Stomach (tissue), 9 donors: ENCODE results near the gene SWI5. TPM values are rescaled to one million over a fixed set of nuclear protein-coding genes. Genes with fewer than 3 reads are reported as not detected.
A peak's percentile ranks its signal among the peaks of the same experiment; 100 is the strongest.

Source experiments
- DNase-seq, 2 donors: peaks; one replicate each; pipeline versions ENCODE4 v3.0.0 to v3.0.0-alpha.2; 2013 to 2019
- H3K27ac ChIP-seq, 5 donors: fragments of 200-600 bp in 4 of 5; sonication (generic) in 4 of 5; one replicate each; pipeline ENCODE4 v1.5.1; 2013 to 2019; ENCODE audit warnings: mild to moderate bottlenecking in 1 of 5, moderate library complexity in 1 of 5
- H3K27me3 ChIP-seq, 3 donors: fragments of 200-600 bp; sonication (generic); one replicate each; pipeline ENCODE4 v1.5.1; 2017 to 2019; ENCODE audit warnings: mixed run types in 1 of 3
- H3K36me3 ChIP-seq, 4 donors: fragments of 200-600 bp; sonication (generic); 1 replicate in 3 of 4; 2 replicates in 1 of 4; pipeline ENCODE4 v1.5.1; 2016 to 2019
- H3K4me1 ChIP-seq, 4 donors: fragments of 200-600 bp; sonication (generic); one replicate each; pipeline ENCODE4 v1.5.1; 2016 to 2019
- H3K4me3 ChIP-seq, 4 donors: fragments of 200-600 bp; sonication (generic) in 3 of 4; one replicate each; pipeline ENCODE4 v1.5.1; 2016 to 2019; ENCODE audit warnings: mild to moderate bottlenecking in 1 of 4
- H3K9me3 ChIP-seq, 4 donors: fragments of 200-600 bp; sonication (generic); one replicate each; pipeline ENCODE4 v1.5.1; 2016 to 2019
- CTCF ChIP-seq, 7 experiments: fragments of 450-650 bp in 4 of 7; fragments of 200-600 bp in 3 of 7; sonication (generic) in 3 of 7; IDR thresholded peaks; one replicate each; pipeline ENCODE4 v1.5.1; 2016 to 2019; ENCODE audit warnings: antibody characterized with exemption in 7 of 7, control low read depth in 2 of 7, mild to moderate bottlenecking in 1 of 7
- EP300 ChIP-seq: sonication (generic); formaldehyde crosslinking; IDR thresholded peaks from one replicate; pipeline ENCODE4 v1.6.1; 2017; ENCODE audit warnings: antibody characterized with exemption
- POLR2A ChIP-seq, 4 donors: fragments of 450-650 bp; IDR thresholded peaks; one replicate each; pipeline ENCODE4 v1.6.1; 2016; ENCODE audit warnings: antibody characterized with exemption in 4 of 4, control low read depth in 2 of 4, mild to moderate bottlenecking in 1 of 4, moderate library complexity in 1 of 4
- POLR2AphosphoS5 ChIP-seq, 3 donors: sonication (generic); formaldehyde crosslinking; IDR thresholded peaks; one replicate each; pipeline ENCODE4 v1.6.1; 2016; ENCODE audit warnings: antibody characterized with exemption in 3 of 3
- WGBS, 5 donors: extraction: QIAGEN DNeasy Blood & Tissue Kit in 3 of 5; methylation state at CpG; one replicate each; pipeline versions ENCODE4 v1.1.5 to v1.1.7; 2013 to 2018; 5-methylcytosine and 5-hydroxymethylcytosine counted together
- intact Hi-C: fragments of 100-400 bp; cut with DNase I; formaldehyde crosslinking; loops from one replicate; pipeline ENCODE4 v1.15.1; 2023; ENCODE audit warnings: low total_unique reads
- polyA plus RNA-seq, 3 donors: library from polyadenylated mRNA; stranded (reverse); fragments of 200-250 nt; gene quantifications; one replicate each; pipeline ENCODE4 v1.2.3, GENCODE V29; 2013
- total RNA-seq, 5 donors: library from RNA; depleted of rRNA; stranded (reverse); fragments of >200 nt; gene quantifications; one replicate each; pipeline versions ENCODE4 v1.1.0 to v1.2.3, GENCODE V29; 2014 to 2016
- donor health status: healthy with polysubstance abuse.
- donor health status: Bipolar disorder and iron deficiency.
- donor health status: healthy.

Gene SWI5
- total and polyA plus RNA-seq, 8 donors = 8.1 to 61.3 (median 32.9) TPM; not detected in 2

- Histone ChIP-seq H3K4me3 (no peak overlapping the region), H3K27ac (no peak overlapping the region), H3K27me3 (no peaks in the 10 kb centered on the region), H3K4me1 (peaks cover 4 to 9% (median 7%) of the 10 kb centered on the region in 4 donors), H3K36me3 (peaks cover 27 to 91% (median 79%) of the 10 kb centered on the region in 4 donors), H3K9me3 (no peaks in the 10 kb centered on the region)
- intact Hi-C loops = no loop called here
- no peak for DNase-seq
- 73 to 82% (median 79%) methylated on average over 5 to 9 of the region's 9 CpGs for WGBS, 5 donors
- TF ChIP-seq CTCF (IDR thresholded peaks at IDR 0.05) = no peak
Observed at GRCh38 chr9:128316421-128316820, 40.3 kb downstream of the SWI5 start.

DNA sequence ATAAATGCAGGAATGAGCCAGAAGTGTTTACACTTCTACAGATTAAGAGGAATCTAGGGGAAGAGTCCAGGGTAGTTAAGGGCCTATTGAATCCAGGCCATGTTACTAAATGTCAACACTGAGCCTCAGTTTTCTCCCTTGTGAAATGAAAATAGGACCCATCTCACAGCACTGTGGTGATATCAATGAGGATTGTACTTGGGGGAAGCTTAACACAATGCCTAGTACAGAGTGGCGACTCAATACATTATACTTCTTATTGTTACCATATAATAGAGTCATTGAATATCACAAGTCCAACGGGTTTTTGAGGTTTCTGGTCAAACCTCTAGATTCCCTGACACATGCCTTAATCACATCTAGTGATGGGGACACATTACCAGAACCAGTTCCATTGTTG lies 41.6 kb downstream of the SWI5 start:
- H3K27me3 ChIP-seq = no peaks in the 10 kb centered on the region
- 70 to 85% (median 81%) methylated on average over 2 of the region's 2 CpGs for WGBS, 5 donors
- no peak for DNase-seq
- peaks cover 8 to 15% (median 13%) of the 10 kb centered on the region in 4 donors for H3K4me1 ChIP-seq
- H3K27ac ChIP-seq = no peak overlapping the region
- intact Hi-C loops = no loop called here
- peaks cover 27 to 79% (median 69%) of the 10 kb centered on the region in 4 donors for H3K36me3 ChIP-seq
- no peaks in the 10 kb centered on the region for H3K9me3 ChIP-seq
- H3K4me3 ChIP-seq = no peak overlapping the region
- TF ChIP-seq POLR2A (IDR thresholded peaks at IDR 0.05) (no peak), POLR2AphosphoS5 (IDR thresholded peaks at IDR 0.05) (no peak), CTCF (IDR thresholded peaks at IDR 0.05) (no peak), EP300 (no peak)

DNA sequence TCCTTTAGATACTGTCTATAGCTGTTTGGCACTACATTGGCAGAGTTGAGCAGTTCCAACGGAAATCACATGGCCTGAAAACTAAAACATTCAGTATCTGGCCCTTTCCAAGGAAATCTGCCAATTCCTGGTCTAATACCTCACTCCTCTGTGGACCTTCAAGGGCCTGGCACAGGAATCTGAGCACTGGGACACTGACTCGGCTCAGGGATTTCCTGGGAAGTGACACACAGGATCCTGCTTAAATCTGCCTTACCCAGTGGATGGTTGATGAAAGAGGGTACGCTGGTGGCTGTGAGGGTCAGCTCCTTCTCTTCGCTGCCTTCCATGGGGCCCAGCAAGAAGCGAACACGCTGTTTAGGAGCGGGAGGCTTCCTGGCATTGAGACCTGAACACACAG lies 45.3 kb downstream of the SWI5 start:
- TF ChIP-seq EP300 (no peak), CTCF (IDR thresholded peaks at IDR 0.05) (no peak), POLR2AphosphoS5 (IDR thresholded peaks at IDR 0.05) (no peak), POLR2A (IDR thresholded peaks at IDR 0.05) (no peak)
- intact Hi-C loops = no loop called here
- no peak for DNase-seq
- peaks cover 23 to 58% (median 50%) of the 10 kb centered on the region in 4 donors for H3K36me3 ChIP-seq
- H3K4me1 ChIP-seq = peaks cover 20 to 38% (median 38%) of the 10 kb centered on the region in 4 donors
- 70 to 79% (median 72%) methylated on average over 7 of the region's 7 CpGs for WGBS, 5 donors
- H3K27ac ChIP-seq = peak overlapping the region in 2 of 5 donors; percentile 90 to 92
- H3K9me3 ChIP-seq = no peaks in the 10 kb centered on the region
- H3K27me3 ChIP-seq = no peaks in the 10 kb centered on the region
- peak overlapping the region; percentile 78 to 97 (median 92) for H3K4me3 ChIP-seq

- WGBS, 5 donors = 1 to 2% (median 1%) methylated on average over 21 of the region's 21 CpGs
- no peak for DNase-seq
- Histone ChIP-seq H3K4me1 (peaks cover 20 to 38% (median 38%) of the 10 kb centered on the region in 4 donors), H3K27ac (peak overlapping the region; percentile 87 to 96 (median 92)), H3K36me3 (peaks cover 21 to 58% (median 50%) of the 10 kb centered on the region in 4 donors), H3K9me3 (no peaks in the 10 kb centered on the region), H3K4me3 (peak overlapping the region; percentile 78 to 97 (median 92)), H3K27me3 (no peaks in the 10 kb centered on the region)
- TF ChIP-seq POLR2A (IDR thresholded peaks at IDR 0.05) (no peak), CTCF (IDR thresholded peaks at IDR 0.05) (no peak), POLR2AphosphoS5 (IDR thresholded peaks at IDR 0.05) (no peak), EP300 (no peak)
- intact Hi-C loops = no loop called here
Observed at GRCh38 chr9:128321879-128322403, 45.9 kb downstream of the SWI5 start.
